CD4-positive, alpha-beta T cell treated with Interleukin-15 for 4 hours (primary cell): ENCODE measurements around the gene KLHL29.
"Not testable (repeated sequence)": the region's sequence is repeated elsewhere in the genome, so short reads cannot be mapped to it uniquely, and the experiment has no call there.

Experiments
- DNase-seq: peaks from one replicate; pipeline ENCODE4 v3.0.0-alpha.2; 2020; ENCODE audit warnings: low spot score

Gene KLHL29

DNA sequence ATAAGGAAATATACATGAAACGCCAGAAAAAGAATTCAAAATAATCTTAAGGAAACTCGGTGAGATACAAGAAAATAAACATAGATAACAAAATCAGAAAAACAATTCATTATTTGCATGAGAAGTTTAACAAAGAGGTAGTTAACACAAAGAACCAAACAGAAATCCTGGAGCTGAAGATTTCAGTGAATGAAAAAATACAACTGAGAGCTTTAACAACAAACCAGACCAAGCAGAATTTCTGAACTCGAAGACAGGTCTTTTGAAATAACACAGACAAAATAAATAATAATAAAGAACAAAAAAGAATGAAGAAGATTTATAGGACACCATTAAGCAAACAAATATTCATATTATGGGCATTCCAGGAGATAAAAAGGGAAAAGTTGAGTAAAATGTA, 337.3 kb downstream of the KLHL29 start:
- no peak for DNase-seq

DNA sequence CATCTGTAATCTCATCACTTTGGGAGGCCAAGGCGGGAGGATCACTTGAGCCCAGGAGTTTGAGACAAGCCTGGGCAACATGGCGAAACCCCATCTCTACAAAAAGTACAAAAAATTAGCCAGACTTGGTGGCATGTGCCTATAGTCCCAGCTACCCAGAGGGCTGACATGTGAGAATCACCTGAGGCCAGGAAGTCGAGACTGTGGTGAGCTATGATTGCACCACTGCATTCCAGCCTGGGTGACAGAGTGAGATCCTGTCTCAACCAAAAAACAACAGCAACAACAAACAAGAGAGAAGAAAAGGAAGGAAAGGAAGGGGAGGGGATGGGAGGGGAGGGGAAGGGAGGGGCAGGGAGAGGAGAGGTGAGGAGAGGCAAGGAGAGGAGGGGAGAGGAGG, 338.1 kb downstream of the KLHL29 start:
- DNase-seq, result not testable (repeated sequence)

DNA sequence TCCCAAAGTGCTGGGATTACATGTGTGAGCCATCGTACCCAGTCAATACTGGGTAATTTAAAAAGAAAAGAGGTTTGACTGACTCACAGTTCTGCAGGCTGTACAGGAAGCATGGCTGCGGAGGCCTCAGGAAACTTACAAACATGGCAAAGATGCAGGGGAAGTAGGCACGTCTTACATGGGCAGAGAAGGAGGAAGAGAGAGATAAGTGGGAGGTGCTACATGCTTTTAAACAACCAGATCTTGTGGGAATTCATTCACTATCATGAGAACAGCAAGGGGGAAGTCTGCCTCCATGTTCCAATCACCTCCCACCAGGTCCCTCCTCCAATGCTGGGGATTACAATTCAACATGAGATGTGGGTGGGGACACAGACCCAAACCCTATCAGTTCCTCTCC, 349.4 kb downstream of the KLHL29 start:
- no peak for DNase-seq

DNA sequence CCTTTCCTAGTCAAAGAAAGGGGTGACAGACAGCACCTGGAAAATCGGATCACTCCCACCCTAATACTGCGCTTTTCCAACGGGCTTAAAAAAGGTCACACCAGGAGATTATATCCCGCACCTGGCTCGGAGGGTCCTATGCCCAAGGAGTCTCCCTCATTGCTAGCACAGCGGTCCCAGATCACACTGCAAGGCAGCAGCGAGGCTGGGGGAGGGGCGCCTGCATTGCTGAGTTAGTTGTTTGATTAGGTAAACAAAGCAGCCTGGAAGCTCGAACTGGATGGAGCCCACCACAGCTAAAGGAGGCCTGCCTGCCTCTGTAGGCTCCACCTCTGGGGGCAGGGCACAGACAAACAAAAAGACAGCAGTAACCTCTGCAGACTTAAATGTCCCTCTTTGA, 351.8 kb downstream of the KLHL29 start:
- not testable (repeated sequence) for DNase-seq

DNA sequence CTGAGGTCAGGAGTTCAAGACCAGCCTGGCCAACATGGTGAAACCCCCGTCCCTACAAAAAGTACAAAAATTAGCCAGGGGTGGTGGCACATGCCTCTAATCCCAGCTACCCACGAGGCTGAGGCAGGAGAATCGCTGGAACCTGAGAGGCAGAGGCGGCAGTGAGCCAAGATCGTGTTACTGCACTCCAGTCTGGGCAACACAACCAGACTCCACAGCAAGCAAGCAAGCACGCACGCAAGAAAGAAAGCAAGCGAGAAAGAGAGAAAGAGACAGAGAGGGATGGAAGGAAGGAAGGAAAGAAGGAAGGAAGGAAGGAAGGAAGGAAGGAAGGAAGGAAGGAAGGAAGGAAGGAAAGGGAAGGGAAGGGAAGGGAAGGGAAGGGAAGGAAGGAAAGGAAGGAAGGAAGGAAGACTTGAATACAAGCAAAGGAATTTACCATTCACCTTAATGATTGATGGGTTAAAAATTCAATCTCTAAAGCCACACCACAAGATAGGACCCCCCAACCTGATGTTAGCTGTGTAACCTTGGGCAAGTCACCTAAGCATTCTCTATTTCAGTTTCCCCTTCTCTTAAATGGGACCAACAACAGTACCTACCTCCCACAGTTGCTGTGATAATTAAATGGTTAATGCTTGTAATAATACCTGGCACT, 360.2 kb downstream of the KLHL29 start:
- DNase-seq, result no peak

DNA sequence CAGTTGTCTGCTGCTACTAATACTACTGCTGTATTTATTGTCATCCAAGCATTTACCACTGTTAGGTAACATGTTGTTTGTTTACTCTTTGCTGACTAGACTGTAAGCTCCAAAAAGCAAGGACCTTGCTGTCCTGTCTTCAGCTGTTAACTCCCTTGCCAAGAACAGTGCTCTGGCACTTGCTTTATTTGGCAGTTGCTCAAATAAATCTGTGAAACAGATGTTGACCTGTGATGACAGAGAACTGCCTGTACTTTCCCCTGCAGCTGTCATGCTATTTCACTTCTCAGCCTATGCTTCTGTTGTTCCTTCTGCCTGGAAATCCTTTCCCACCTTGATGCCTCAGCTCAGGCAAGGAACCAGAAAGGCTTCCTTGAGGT, 360.7 kb downstream of the KLHL29 start:
- no peak for DNase-seq

DNA sequence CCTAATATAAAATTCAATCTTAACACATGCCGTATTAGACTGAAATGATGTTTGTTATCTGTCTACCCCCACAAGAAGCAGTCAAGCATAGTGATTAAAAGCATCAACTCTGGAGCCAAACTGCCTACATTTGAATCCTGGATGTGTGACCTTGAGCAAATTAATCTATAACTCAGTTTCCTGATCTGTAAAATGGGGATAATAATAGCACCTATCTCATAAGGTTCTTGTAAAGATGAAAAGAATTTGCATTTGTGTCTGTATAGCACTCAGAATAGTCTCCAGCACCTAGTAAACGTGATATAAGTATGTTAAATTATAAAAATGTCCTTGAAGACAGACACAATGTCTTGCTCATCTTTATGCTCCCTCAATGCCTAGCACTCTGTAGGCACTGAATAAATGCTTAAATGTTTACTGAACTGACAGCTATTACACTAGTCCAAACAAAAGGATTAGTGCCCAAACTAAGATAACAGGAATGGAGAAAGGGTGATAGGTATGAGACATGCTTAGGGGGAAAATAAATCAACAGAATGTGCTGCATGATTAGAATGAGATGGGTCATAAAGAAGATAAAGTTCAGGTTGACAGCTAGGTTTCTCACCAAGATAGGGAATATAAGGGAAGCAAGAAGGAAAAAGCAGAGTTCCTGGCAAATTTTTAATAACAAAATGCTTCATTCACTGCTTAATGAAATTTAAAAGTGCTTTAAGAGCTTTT, 361.3 kb downstream of the KLHL29 start:
- DNase-seq, result no peak

DNA sequence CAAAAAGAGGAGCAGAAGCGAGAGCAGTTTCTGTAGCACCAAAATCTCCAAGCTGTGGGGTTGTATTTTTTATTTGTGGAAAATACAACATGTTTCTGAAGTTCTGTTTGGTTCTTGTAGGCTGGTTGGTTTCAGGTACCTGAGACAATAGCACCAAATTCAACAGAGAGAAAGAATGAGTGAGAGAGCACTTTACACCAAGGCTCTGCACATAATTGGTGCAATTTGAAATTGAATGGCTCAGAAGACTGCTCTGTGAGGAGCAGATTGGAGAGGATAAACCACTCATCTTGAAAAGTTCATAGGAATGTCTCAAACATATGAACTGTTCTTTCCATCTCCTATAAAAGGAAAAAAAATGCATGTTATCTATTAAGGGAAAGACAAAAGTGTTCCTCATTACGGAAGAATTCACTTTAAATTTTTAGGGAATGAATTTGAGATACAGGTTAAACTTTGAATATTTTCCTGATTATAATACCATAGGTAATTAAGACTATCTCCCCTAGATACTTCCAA, 366.8 kb downstream of the KLHL29 start:
- no peak for DNase-seq

DNA sequence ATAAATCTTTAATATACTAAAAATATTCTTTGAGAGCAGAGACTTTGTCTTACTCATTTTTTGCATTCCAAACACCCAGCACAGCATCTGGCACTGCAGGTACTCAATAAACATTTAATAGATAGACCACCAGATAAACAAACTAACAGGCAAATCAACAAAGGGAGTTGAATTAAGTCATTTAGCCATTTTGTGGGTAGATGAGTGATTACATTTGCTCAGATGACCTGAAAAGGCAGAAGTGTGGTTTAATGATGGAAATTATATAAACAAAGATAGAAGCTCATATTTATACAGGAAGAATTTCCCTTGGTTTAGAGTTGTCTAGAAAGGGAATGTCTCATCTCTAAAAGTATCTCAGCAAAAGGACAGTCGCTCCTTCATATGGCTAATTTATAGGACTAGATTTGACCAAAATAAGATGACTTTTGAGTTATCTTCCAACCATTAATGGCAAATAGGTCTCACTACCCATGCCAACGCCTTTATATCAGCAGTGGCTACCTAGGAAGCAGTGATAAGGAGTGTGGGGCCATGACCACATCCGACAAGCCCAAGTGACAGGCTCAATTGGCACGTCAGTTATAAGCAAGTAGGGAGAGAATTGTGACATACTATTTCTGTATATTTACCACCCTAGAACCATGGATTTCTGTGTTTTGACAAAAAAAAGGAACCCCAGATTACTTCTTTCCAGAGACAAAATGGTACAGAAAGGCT, 368.5 kb downstream of the KLHL29 start:
- DNase-seq, result no peak

DNA sequence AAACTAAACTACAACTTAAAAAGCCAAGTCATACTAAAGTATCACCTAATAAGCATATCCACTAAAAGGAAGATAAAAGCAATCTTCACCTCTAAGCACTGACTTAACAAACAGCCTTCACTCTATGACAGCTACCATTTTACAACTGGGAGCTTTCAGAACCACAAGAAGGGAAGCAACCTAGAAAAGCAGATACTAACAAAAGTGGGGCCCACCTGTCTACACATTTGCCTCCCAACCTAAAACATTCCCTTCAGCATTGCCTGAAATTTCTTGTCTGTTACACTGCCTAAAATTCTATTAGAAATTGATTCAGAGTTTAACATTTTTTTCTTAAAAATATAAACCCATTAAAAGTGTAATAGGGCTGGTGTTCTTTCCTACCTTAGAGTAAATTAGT, 370.0 kb downstream of the KLHL29 start:
- DNase-seq, result no peak

DNA sequence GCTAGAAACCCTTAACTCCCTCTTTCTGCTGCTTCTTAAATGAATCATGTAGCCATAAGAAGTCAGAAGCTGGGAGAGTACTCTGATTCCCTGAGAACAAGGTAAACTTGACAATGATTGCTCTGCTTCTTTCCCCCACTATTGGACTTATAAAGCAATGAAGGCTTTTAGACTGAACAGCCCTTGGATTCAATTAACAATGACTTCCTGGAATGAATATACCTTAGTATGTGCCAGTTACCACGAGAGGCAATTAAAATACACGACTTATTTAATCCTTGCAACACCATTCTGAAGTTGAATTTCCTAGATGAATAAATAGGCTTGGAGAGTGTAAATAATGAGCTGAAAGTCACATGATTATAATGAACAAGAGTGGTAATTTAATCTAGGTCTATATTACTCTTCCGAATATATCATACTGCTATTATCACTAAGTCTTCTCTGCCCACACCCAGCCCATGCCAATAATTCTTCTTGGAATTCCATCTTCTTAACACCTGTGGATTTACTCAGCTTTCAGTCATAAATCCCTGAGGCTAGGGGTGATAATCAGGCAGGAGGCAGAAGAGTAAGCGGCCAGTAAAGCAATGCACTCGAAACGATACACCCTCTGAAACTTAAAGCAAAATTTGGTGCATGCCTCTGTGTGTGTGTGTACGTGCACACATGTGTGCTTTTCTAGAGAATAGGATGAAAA, 371.8 kb downstream of the KLHL29 start:
- no peak for DNase-seq

DNA sequence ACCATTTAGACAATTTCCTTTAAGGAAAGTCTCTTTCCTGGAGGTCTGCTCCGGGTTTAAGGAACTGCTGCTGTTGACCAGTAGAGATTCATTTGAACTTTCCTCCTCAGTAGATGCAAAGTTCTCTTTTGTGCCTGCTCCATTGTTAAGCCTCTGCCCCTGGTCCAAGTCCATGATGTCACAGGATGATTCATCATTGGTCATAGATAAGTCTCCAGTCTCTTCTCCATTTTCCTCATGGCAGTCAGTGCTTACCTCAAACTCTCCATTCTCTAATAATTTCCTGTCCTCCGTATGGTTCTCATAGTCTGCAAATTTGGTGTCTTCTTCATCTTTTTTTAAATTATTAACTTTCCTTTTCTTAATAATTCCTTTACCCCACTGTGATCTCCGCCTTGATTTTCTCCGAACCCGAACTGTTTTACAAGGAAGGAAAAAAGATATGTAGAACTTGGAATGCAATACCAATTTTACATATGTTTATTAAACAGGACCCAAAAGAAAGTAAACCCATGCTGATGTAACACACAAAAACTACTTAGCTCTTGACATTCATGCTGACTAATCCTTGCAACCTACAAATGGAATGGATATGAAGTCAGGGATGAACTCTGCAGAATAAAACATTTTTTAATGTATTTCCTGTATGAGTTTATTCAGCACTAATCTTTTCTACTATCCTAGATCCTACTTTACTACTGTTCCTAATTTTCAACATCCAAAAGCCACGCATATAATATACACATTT, 372.9 kb downstream of the KLHL29 start:
- DNase-seq, result no peak
